Neuronal stem cell (in vitro differentiated cells): Measurements from ENCODE around the gene TAF4.
A peak's percentile ranks its signal among the peaks of the same experiment; 100 is the strongest.

Experiments used
- DNase-seq: peaks from one replicate; pipeline ENCODE4 v3.0.0-alpha.2; 2013; ENCODE audit warnings: low spot score
- H2AFZ ChIP-seq: one replicate; pipeline ENCODE4 v1.6.1; 2013; ENCODE audit warnings: mild to moderate bottlenecking, low read length, inconsistent platforms
- H2AK5ac ChIP-seq: 2 replicates; pipeline ENCODE4 v1.6.1; 2013; ENCODE audit warnings: low read depth, mild to moderate bottlenecking, inconsistent platforms, low read length, moderate library complexity, mixed read lengths
- H2BK120ac ChIP-seq: 2 replicates; pipeline ENCODE4 v1.6.1; 2013; ENCODE audit warnings: low read depth, mild to moderate bottlenecking, inconsistent platforms, low read length, moderate library complexity, mixed read lengths
- H2BK12ac ChIP-seq: one replicate; pipeline ENCODE4 v1.6.1; 2013; ENCODE audit warnings: low read length, inconsistent platforms
- H2BK15ac ChIP-seq: 2 replicates; pipeline ENCODE4 v1.6.1; 2013; ENCODE audit warnings: mild to moderate bottlenecking, low read length, inconsistent platforms, mixed read lengths
- H2BK5ac ChIP-seq: one replicate; pipeline ENCODE4 v1.6.1; 2013; ENCODE audit warnings: inconsistent platforms, mild to moderate bottlenecking, low read length, moderate library complexity
- H3K14ac ChIP-seq: one replicate; pipeline ENCODE4 v1.6.1; 2013; ENCODE audit warnings: low read length, inconsistent platforms
- H3K18ac ChIP-seq: 2 replicates; pipeline ENCODE4 v1.6.1; 2013; ENCODE audit warnings: low read length, inconsistent platforms
- H3K23ac ChIP-seq: 2 replicates; pipeline ENCODE4 v1.6.1; 2013; ENCODE audit warnings: low read depth, mild to moderate bottlenecking, mixed read lengths, low read length, inconsistent platforms; ENCODE audit not compliant: poor library complexity
- H3K27ac ChIP-seq: replicated peaks from 3 replicates; pipeline ENCODE4 v1.5.1; 2013; ENCODE audit warnings: low read length, inconsistent platforms
- H3K27me3 ChIP-seq, 3 experiments: 2 replicates each; pipeline ENCODE4 v1.6.1; 2013; ENCODE audit warnings: low read length in 3 of 3, mild to moderate bottlenecking in 2 of 3, inconsistent platforms in 1 of 3, low read depth in 1 of 3, mixed read lengths in 1 of 3, moderate library complexity in 1 of 3; ENCODE audit not compliant: control insufficient read depth in 3 of 3, insufficient read depth in 3 of 3
- H3K36me3 ChIP-seq, 2 donors: replicated peaks in 1 of 2; 2 replicates each; pipeline ENCODE4 v1.6.1; 2013; ENCODE audit warnings: low read length in 2 of 2; ENCODE audit not compliant: control insufficient read depth in 2 of 2, insufficient read depth in 2 of 2
- H3K4ac ChIP-seq: 2 replicates; pipeline ENCODE4 v1.6.1; 2013; ENCODE audit warnings: inconsistent platforms, mild to moderate bottlenecking, low read length, moderate library complexity
- H3K4me1 ChIP-seq, 2 donors: 1 replicate in 1 of 2; 2 replicates in 1 of 2; pipeline ENCODE4 v1.6.1; 2013; ENCODE audit warnings: low read length in 2 of 2, low read depth in 1 of 2; ENCODE audit not compliant: control insufficient read depth in 2 of 2, insufficient read depth in 1 of 2
- H3K4me2 ChIP-seq: one replicate; pipeline ENCODE4 v1.6.1; 2013; ENCODE audit warnings: mild to moderate bottlenecking, low read length, inconsistent platforms; ENCODE audit not compliant: insufficient read depth, poor library complexity, severe bottlenecking
- H3K4me3 ChIP-seq, 2 donors: 2 replicates each; pipeline ENCODE4 v1.5.1; 2013; ENCODE audit warnings: low read length in 2 of 2, mild to moderate bottlenecking in 2 of 2, inconsistent platforms in 1 of 2, moderate library complexity in 1 of 2
- H3K79me1 ChIP-seq: one replicate; pipeline ENCODE4 v1.6.1; 2013; ENCODE audit warnings: low read depth, mild to moderate bottlenecking, inconsistent platforms, low read length, moderate library complexity
- H3K9ac ChIP-seq: one replicate; pipeline ENCODE4 v1.6.1; 2013; ENCODE audit warnings: mild to moderate bottlenecking, low read depth, low read length, inconsistent platforms; ENCODE audit not compliant: poor library complexity
- H3K9me3 ChIP-seq, 2 donors: replicated peaks in 1 of 2; 2 replicates each; pipeline versions ENCODE3 to v1.6.1; 2013; ENCODE audit warnings: low read length in 2 of 2, mild to moderate bottlenecking in 2 of 2, inconsistent platforms in 1 of 2, low read depth in 1 of 2, mixed read lengths in 1 of 2, moderate library complexity in 1 of 2; ENCODE audit not compliant: control insufficient read depth in 2 of 2, insufficient read depth in 1 of 2
- H4K8ac ChIP-seq: one replicate; pipeline ENCODE4 v1.6.1; 2013; ENCODE audit warnings: low read depth, mild to moderate bottlenecking, inconsistent platforms, low read length, moderate library complexity
- H4K91ac ChIP-seq: one replicate; pipeline ENCODE4 v1.6.1; 2013; ENCODE audit warnings: low read length, low read depth, mild to moderate bottlenecking, inconsistent platforms; ENCODE audit not compliant: poor library complexity
- WGBS, 2 donors: extraction: QIAGEN DNeasy Blood & Tissue Kit; methylation state at CpG; one replicate each; pipeline ENCODE4 v1.1.7; 2013; ENCODE audit warnings: missing lambda C conversion rate in 2 of 2, mixed read lengths in 1 of 2; ENCODE audit not compliant: insufficient read length in 2 of 2, insufficient replicate concordance in 1 of 2; ENCODE audit errors: extremely low coverage in 2 of 2; 5-methylcytosine and 5-hydroxymethylcytosine counted together

Gene TAF4

DNA sequence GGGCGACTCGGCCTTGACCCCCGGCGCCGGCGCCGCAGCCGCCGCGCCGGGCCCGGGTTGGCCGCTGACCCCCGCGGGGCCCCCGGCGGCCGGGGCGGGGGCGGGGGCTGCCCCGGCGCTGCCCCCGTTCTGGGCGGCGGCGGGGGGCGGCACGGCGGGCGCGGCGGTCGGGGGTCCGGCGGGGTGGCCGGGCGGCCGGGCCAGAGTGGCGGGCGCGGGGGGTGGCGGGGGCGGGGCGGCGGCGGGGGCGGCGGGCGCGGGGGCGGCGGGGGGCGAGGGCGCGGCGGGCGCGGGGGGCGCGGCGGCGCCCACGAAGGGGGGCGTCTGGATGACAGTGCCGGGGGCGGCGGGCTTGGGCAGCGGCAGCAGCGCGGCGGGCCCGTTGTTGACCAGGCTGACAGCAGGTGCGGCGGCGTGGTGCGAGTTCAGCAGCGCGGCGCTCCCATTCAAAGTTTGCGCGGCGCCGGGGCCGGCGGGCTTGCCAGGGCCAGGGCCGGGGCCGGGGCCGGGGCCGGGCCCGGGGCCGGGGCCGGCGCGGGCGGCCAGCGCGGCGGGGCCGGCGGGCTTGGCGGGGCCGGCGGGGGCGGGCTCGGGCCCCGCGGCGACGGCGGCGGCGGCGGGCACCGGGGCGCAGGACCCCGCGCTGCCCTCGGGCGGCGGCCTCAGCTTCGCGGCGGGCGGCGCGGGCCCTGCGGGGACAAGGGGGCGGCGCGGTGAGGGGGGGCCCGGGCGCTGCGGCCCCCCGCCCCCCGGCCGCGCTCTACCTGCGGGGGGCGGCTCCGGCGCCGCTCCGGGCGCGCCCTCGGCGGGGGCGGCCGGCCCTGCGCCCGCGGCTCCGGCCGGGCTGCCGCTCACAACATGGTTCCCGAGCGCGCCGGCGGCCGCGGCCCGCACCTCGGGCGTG is 659 bp downstream of the TAF4 start:
- H2BK5ac ChIP-seq = no peak overlapping the region
- no peak overlapping the region for H4K91ac ChIP-seq
- WGBS, 2 donors = no CpG with 5 or more reads among the region's 165 CpGs
- H2AFZ ChIP-seq = peak overlapping the region; percentile 74
- H3K18ac ChIP-seq = peak overlapping the region; percentile 97
- no peak for DNase-seq
- no peak overlapping the region for H2AK5ac ChIP-seq
- peaks cover 25% of the 10 kb centered on the region for H3K79me1 ChIP-seq
- peaks cover 0 to 40% of the 10 kb centered on the region in 2 donors for H3K36me3 ChIP-seq
- peak overlapping the region; percentile 89 for H2BK15ac ChIP-seq
- no peak overlapping the region for H3K4ac ChIP-seq
- peak overlapping the region; percentile 97 for H3K9ac ChIP-seq
- peaks cover 2 to 5% of the 10 kb centered on the region in 2 donors for H3K9me3 ChIP-seq
- H3K4me2 ChIP-seq = peak overlapping the region; percentile 83
- peak overlapping the region; percentile 58 to 97 for H3K4me3 ChIP-seq
- H4K8ac ChIP-seq = no peak overlapping the region
- no peak overlapping the region for H2BK12ac ChIP-seq
- no peaks in the 10 kb centered on the region for H3K27me3 ChIP-seq
- H3K27ac ChIP-seq = peak overlapping the region; percentile 67
- peak overlapping the region; percentile 38 for H3K14ac ChIP-seq
- peaks cover 15 to 19% of the 10 kb centered on the region in 2 donors for H3K4me1 ChIP-seq
- peak overlapping the region; percentile 96 for H3K23ac ChIP-seq
- H2BK120ac ChIP-seq = no peak overlapping the region

DNA sequence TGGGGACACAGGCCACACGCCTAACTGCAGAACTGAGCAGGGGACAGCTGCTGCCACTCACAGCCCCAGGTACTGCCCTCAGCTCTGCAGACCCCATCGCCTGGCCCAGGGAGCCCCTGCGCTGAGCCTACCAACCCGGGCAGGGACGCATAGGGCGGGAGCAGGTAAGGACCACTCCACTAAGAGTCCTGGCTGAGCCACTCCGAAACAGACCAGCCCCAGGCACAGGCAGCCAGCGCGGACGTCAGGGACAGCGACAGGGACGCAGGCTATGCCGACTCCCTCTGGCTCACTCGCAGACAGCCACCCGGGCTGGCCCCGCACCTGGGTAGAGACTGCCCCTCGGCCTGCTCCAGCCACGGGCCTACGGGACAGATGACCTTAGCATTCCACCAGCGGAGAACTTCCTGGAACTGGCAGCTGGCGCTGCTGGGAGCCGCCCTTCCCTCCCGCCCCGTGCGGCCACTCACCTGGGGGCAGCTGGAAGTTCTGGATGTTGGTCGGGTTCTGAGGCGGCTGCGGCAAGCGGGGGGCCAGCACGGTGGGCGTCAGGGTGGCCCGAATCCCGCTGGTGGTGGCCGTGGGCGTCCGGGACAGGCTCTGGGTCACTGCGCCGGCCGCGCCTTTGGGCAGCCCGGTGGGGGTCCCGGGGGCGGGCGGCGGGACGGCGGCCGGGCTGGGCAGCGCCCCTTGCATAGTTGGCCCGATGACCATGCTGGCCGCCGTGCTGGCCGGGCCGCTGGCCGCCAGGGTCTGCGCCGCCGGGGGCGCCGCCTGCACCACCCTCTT is 1.5 kb downstream of the TAF4 start:
- DNase-seq = peak; percentile 11
- Histone ChIP-seq H2BK15ac (no peak overlapping the region), H2BK12ac (no peak overlapping the region), H2AK5ac (no peak overlapping the region), H3K4me3 (peak overlapping the region; percentile 36), H3K4me2 (peak overlapping the region; percentile 73), H3K9ac (peak overlapping the region; percentile 54), H4K91ac (no peak overlapping the region), H3K9me3 (peaks cover 0 to 5% of the 10 kb centered on the region in 2 donors), H3K23ac (peak overlapping the region; percentile 90), H2BK120ac (no peak overlapping the region), H3K4ac (no peak overlapping the region), H3K4me1 (peaks cover 15 to 19% of the 10 kb centered on the region in 2 donors), H3K27me3 (no peaks in the 10 kb centered on the region), H3K18ac (peak overlapping the region; percentile 80), H2BK5ac (peak overlapping the region; percentile 39), H4K8ac (no peak overlapping the region), H3K14ac (no peak overlapping the region), H3K79me1 (peaks cover 29% of the 10 kb centered on the region), H3K27ac (no peak overlapping the region), H2AFZ (no peak overlapping the region), H3K36me3 (peaks cover 0 to 40% of the 10 kb centered on the region in 2 donors)
- WGBS, 2 donors = no CpG with 5 or more reads among the region's 60 CpGs

DNA sequence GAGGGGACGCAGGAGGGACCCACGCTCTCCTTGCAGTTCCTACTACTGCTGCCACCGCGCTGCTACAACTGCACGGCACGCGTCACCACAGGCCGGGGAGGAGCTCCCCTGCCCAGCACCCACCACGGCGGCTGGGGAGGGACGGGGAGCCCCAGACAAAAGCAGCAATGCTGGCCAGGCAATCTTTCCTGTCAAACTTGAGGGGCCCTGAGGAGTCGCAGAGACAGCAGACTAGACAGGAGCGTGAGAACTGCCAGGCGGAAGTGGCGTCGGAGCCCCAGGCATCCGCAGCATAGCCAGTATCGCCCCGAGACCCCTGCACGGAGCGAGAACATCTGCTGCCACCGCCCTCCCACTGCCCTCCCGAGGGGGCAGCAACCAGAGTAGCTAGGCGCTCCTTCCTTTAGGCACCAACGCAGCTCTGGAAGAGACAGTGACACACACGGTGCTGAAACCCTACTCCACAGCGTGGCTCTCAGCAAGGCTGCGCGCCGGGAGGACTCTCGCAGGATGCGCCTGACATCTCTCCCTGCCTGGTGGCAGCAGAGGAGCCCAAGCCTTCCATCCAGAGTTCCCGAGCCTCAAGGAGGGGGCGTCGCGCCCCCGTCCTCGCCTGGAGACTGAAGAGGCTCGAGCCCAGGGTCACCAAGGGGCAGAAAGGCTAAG is 2.2 kb downstream of the TAF4 start:
- Histone ChIP-seq H3K27ac (no peak overlapping the region), H3K4ac (no peak overlapping the region), H4K8ac (no peak overlapping the region), H3K4me2 (no peak overlapping the region), H3K18ac (peak overlapping the region; percentile 72), H2BK15ac (no peak overlapping the region), H3K27me3 (no peaks in the 10 kb centered on the region), H2AFZ (no peak overlapping the region), H2BK120ac (no peak overlapping the region), H3K4me3 (peak overlapping the region in 1 of 2 donors; percentile 36), H2BK5ac (no peak overlapping the region), H3K9ac (peak overlapping the region; percentile 54), H3K36me3 (peaks cover 0 to 40% of the 10 kb centered on the region in 2 donors), H3K23ac (peak overlapping the region; percentile 90), H4K91ac (no peak overlapping the region), H2AK5ac (no peak overlapping the region), H2BK12ac (no peak overlapping the region), H3K4me1 (peaks cover 15 to 19% of the 10 kb centered on the region in 2 donors), H3K79me1 (peaks cover 31% of the 10 kb centered on the region), H3K14ac (no peak overlapping the region), H3K9me3 (no peaks in the 10 kb centered on the region)
- peak; percentile 12 for DNase-seq
- no CpG with 5 or more reads among the region's 39 CpGs for WGBS, 2 donors
